ENCODE measurements around the gene CCDC6. TPM values are rescaled to one million over a fixed set of nuclear protein-coding genes. Genes with fewer than 3 reads are reported as not detected.

CCDC6 gene
- polyA plus RNA-seq, 2 of the 4 experiments (the other 2 are of a cell fraction), result 21.4 to 43.5 TPM

GRCh38 chr10:59880019-59880717 lies 26.2 kb downstream of the CCDC6 start:
- H3K4me2 ChIP-seq, result no peak overlapping the region
- H3K27ac ChIP-seq, result no peak overlapping the region
- ATAC-seq, result no peak
- POLR2A ChIA-PET, result no interaction called here
- TF ChIP-seq POLR2A (IDR thresholded peaks at IDR 0.05; ENCODE audit: low read length), result no peak
- no peak for TF ChIP-seq USF2 (IDR thresholded peaks at IDR 0.05)
- no peak for TF ChIP-seq FOSL2 (IDR thresholded peaks at IDR 0.05)
- no peak for TF ChIP-seq FOSL2 (CRISPR knock-in tag; IDR thresholded peaks at IDR 0.05)
- TF ChIP-seq TP53 (CRISPR knock-in tag; IDR thresholded peaks at IDR 0.05), result no peak
- TF ChIP-seq JUNB (IDR thresholded peaks at IDR 0.05), result no peak
- TF ChIP-seq CEBPB (IDR thresholded peaks at IDR 0.05), result no peak
- no peak for TF ChIP-seq POLR2AphosphoS2 (conservative IDR thresholded peaks at IDR 0.05; ENCODE audit: low read length)
- no peak for TF ChIP-seq EHMT2 (IDR thresholded peaks at IDR 0.05; ENCODE audit: low read depth)
- TF ChIP-seq SREBF2 (IDR thresholded peaks at IDR 0.05), result no peak
- TF ChIP-seq MAX (IDR thresholded peaks at IDR 0.05), result no peak
- no peak overlapping the region for H3K4me3 ChIP-seq
- no peak for FAIRE-seq
- DNase-seq (ENCODE audit: low read depth in 1 of 2, low spot score in 1 of 2), result no peak
- 79% methylated on average over 6 of the region's 6 CpGs for WGBS (ENCODE audit: missing lambda C conversion rate)
- no peaks in the 10 kb centered on the region for H3K9me3 ChIP-seq
- peaks cover 8% of the 10 kb centered on the region; the same call in 1 of the 3 replicates for H3K4me1 ChIP-seq
- CTCF ChIA-PET, result no interaction called here

DNA sequence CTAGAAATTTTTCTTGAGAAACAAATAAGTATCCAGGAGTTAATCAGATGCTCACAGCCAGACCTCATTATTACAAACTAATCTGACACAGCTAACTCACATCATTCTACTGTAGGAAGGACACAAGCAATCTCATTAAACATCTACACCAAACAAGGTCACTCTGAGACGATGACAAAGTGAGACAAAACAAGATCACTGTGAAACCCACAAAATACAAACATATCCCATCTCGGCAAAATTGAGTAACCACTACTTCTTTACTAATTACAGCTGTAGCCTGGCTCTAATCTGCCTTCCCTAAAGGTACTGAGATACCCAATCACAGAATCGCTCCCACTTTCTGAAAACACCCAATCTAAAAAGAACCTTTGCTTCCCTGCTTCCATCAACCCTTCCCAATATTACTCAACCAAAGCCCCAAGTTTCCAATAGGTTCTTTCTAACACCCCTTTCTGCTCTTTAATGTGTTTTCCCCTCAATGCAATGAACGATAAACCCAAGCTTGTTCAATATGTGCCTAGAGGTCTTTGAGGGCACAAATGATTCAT lies 26.9 kb downstream of the CCDC6 start:
- CTCF ChIA-PET, result no interaction called here
- FAIRE-seq, result no peak

More for the DNA sequence above, 26.9 kb downstream of the CCDC6 start:
- Histone ChIP-seq H3K4me1 (peaks cover 8% of the 10 kb centered on the region; the same call in 1 of the 3 replicates), H3K9me3 (no peaks in the 10 kb centered on the region), H3K27ac (no peak overlapping the region), H3K4me2 (no peak overlapping the region), H3K4me3 (no peak overlapping the region)
- POLR2A ChIA-PET, result no interaction called here
- DNase-seq (ENCODE audit: low read depth in 1 of 2, low spot score in 1 of 2) (no peak), ATAC-seq (no peak)
- TF ChIP-seq FOXS1 (CRISPR knock-in tag; IDR thresholded peaks at IDR 0.05) (no peak), NPAS2 (CRISPR knock-in tag; IDR thresholded peaks at IDR 0.05; ENCODE audit: borderline replicate concordance) (no peak), USF2 (IDR thresholded peaks at IDR 0.05) (no peak), POLR2A (IDR thresholded peaks at IDR 0.05; ENCODE audit: low read length) (no peak), EP300 (IDR thresholded peaks at IDR 0.05) (no peak), HMGXB4 (CRISPR knock-in tag; IDR thresholded peaks at IDR 0.05; ENCODE audit: borderline replicate concordance) (no peak), HDAC2 (IDR thresholded peaks at IDR 0.05) (no peak), CHD4 (IDR thresholded peaks at IDR 0.05; ENCODE audit: borderline replicate concordance) (no peak), MAX (IDR thresholded peaks at IDR 0.05) (no peak), MAFK (IDR thresholded peaks at IDR 0.05; ENCODE audit: partially characterized antibody) (no peak), HEYL (CRISPR knock-in tag; IDR thresholded peaks at IDR 0.05) (no peak), JUNB (IDR thresholded peaks at IDR 0.05) (no peak), ATOH8 (CRISPR knock-in tag; IDR thresholded peaks at IDR 0.05; ENCODE audit: low read depth) (no peak), CBX2 (IDR thresholded peaks at IDR 0.05; ENCODE audit: borderline replicate concordance, low read depth) (no peak)
- TF ChIP-seq, protein P1, sequence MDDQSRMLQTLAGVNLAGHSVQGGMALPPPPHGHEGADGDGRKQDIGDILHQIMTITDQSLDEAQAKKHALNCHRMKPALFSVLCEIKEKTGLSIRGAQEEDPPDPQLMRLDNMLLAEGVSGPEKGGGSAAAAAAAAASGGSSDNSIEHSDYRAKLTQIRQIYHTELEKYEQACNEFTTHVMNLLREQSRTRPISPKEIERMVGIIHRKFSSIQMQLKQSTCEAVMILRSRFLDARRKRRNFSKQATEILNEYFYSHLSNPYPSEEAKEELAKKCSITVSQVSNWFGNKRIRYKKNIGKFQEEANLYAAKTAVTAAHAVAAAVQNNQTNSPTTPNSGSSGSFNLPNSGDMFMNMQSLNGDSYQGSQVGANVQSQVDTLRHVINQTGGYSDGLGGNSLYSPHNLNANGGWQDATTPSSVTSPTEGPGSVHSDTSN (IDR thresholded peaks at IDR 0.05), result no peak
- WGBS (ENCODE audit: missing lambda C conversion rate), result 91% methylated on average over 4 of the region's 4 CpGs

All from A549 (cell line).